ENCODE measurements around the gene HEPHL1. TPM values are rescaled to one million over a fixed set of nuclear protein-coding genes. Genes with fewer than 3 reads are reported as not detected.
A peak's percentile ranks its signal among the peaks of the same experiment; 100 is the strongest.

HEPHL1 gene
- total and polyA plus RNA-seq, 2 experiments from 2014 or later: 0.07 to 0.21 TPM

DNA sequence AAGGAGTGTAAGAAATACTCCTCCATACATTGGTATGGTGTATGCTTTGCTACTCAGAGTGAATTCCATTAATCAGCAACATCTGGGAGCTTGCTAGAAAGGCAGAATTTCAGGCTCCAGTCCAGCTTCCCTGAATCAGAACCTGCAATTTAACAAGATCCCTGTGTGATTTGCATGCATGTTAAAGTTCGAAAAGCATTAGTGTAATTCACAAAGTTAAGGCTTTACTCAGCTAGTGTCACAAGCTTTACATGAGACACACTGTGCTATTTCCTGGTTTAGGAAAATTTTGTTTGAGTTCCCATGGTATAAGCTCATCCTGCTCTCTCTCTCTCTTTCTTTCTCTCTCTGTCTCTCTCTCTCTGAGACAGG is 37.0 kb upstream of the HEPHL1 start (continued):
- TF ChIP-seq, protein P1, sequence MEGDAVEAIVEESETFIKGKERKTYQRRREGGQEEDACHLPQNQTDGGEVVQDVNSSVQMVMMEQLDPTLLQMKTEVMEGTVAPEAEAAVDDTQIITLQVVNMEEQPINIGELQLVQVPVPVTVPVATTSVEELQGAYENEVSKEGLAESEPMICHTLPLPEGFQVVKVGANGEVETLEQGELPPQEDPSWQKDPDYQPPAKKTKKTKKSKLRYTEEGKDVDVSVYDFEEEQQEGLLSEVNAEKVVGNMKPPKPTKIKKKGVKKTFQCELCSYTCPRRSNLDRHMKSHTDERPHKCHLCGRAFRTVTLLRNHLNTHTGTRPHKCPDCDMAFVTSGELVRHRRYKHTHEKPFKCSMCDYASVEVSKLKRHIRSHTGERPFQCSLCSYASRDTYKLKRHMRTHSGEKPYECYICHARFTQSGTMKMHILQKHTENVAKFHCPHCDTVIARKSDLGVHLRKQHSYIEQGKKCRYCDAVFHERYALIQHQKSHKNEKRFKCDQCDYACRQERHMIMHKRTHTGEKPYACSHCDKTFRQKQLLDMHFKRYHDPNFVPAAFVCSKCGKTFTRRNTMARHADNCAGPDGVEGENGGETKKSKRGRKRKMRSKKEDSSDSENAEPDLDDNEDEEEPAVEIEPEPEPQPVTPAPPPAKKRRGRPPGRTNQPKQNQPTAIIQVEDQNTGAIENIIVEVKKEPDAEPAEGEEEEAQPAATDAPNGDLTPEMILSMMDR (conservative IDR thresholded peaks at IDR 0.05; ENCODE audit: low read depth in 2 of 2): no peak
- TF ChIP-seq NANOG (IDR thresholded peaks at IDR 0.05; ENCODE audit: borderline replicate concordance) (no peak), EZH2 (IDR thresholded peaks at IDR 0.05; ENCODE audit: low read depth, unreplicated experiment) (no peak), POLR2AphosphoS5 (IDR thresholded peaks at IDR 0.05; ENCODE audit: low read depth) (no peak), STAT1 (IDR thresholded peaks at IDR 0.05; ENCODE audit: unreplicated experiment) (no peak)
- TF ChIP-seq, protein P2, sequence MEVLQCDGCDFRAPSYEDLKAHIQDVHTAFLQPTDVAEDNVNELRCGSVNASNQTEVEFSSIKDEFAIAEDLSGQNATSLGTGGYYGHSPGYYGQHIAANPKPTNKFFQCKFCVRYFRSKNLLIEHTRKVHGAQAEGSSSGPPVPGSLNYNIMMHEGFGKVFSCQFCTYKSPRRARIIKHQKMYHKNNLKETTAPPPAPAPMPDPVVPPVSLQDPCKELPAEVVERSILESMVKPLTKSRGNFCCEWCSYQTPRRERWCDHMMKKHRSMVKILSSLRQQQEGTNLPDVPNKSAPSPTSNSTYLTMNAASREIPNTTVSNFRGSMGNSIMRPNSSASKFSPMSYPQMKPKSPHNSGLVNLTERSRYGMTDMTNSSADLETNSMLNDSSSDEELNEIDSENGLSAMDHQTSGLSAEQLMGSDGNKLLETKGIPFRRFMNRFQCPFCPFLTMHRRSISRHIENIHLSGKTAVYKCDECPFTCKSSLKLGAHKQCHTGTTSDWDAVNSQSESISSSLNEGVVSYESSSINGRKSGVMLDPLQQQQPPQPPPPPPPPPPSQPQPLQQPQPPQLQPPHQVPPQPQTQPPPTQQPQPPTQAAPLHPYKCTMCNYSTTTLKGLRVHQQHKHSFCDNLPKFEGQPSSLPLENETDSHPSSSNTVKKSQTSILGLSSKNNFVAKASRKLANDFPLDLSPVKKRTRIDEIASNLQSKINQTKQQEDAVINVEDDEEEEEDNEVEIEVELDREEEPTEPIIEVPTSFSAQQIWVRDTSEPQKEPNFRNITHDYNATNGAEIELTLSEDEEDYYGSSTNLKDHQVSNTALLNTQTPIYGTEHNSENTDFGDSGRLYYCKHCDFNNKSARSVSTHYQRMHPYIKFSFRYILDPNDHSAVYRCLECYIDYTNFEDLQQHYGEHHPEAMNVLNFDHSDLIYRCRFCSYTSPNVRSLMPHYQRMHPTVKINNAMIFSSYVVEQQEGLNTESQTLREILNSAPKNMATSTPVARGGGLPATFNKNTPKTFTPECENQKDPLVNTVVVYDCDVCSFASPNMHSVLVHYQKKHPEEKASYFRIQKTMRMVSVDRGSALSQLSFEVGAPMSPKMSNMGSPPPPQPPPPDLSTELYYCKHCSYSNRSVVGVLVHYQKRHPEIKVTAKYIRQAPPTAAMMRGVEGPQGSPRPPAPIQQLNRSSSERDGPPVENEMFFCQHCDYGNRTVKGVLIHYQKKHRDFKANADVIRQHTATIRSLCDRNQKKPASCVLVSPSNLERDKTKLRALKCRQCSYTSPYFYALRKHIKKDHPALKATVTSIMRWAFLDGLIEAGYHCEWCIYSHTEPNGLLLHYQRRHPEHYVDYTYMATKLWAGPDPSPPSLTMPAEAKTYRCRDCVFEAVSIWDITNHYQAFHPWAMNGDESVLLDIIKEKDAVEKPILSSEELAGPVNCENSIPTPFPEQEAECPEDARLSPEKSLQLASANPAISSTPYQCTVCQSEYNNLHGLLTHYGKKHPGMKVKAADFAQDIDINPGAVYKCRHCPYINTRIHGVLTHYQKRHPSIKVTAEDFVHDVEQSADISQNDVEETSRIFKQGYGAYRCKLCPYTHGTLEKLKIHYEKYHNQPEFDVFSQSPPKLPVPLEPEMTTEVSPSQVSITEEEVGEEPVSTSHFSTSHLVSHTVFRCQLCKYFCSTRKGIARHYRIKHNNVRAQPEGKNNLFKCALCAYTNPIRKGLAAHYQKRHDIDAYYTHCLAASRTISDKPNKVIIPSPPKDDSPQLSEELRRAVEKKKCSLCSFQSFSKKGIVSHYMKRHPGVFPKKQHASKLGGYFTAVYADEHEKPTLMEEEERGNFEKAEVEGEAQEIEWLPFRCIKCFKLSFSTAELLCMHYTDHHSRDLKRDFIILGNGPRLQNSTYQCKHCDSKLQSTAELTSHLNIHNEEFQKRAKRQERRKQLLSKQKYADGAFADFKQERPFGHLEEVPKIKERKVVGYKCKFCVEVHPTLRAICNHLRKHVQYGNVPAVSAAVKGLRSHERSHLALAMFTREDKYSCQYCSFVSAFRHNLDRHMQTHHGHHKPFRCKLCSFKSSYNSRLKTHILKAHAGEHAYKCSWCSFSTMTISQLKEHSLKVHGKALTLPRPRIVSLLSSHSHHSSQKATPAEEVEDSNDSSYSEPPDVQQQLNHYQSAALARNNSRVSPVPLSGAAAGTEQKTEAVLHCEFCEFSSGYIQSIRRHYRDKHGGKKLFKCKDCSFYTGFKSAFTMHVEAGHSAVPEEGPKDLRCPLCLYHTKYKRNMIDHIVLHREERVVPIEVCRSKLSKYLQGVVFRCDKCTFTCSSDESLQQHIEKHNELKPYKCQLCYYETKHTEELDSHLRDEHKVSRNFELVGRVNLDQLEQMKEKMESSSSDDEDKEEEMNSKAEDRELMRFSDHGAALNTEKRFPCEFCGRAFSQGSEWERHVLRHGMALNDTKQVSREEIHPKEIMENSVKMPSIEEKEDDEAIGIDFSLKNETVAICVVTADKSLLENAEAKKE (CRISPR knock-in tag; IDR thresholded peaks at IDR 0.05): no peak

DNA sequence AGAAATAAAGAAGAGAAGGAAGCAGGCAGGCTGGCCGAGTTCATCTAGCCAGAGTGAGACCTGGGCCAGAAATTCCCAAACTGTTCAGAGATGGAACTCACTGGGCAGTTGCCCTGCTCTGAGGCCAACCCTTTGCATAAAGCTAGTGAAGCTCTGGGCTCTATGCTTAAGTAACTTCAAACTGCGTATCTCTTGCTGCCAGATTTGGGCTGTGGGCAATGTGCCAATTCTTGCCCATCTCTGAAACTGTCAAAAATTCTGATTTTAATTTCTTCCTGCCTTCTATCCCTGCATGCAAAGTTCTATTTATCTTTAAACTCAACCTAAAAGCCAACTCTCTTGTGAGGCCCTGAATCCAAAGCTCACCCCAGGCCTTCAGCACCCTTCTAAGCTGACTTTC is 36.2 kb upstream of the HEPHL1 start:
- Mint-ChIP-seq H3K36me3 (ENCODE audit: low read depth) (no peaks in the 10 kb centered on the region), H3K4me1 (peaks cover 2% of the 10 kb centered on the region; the same call in 2 of the 3 replicates), H3K27me3 (ENCODE audit: insufficient read depth, low read depth, poor library complexity) (no peaks in the 10 kb centered on the region), H3K27ac (no peak overlapping the region), H3K4me3 (no peak overlapping the region), H3K9me3 (no peaks in the 10 kb centered on the region)
- Histone ChIP-seq H4K20me1 (replicated peaks; ENCODE audit: insufficient read depth) (no peaks in the 10 kb centered on the region; the same call in 1 of the 2 replicates), H3K27ac (ENCODE audit: low read depth) (no peak overlapping the region), H2AFZ (peak overlapping the region; percentile 43; the same call in 1 of the 2 replicates), H3K9me2 (ENCODE audit: insufficient read depth) (no peaks in the 10 kb centered on the region), H3K79me2 (replicated peaks; ENCODE audit: insufficient read depth) (no peaks in the 10 kb centered on the region), H3K36me3 (ENCODE audit: insufficient read depth) (no peaks in the 10 kb centered on the region), H3K27me3 (ENCODE audit: insufficient read depth) (no peaks in the 10 kb centered on the region), H3F3A (replicated peaks; ENCODE audit: low read depth) (no peaks in the 10 kb centered on the region), H3K4me3 (no peak overlapping the region), H3K4me1 (ENCODE audit: insufficient read depth) (no peaks in the 10 kb centered on the region), H3K4me2 (no peak overlapping the region)
- no peak for TF ChIP-seq EZH2phosphoT487 (IDR thresholded peaks at IDR 0.05; ENCODE audit: unreplicated experiment)
- TF ChIP-seq, protein P3, sequence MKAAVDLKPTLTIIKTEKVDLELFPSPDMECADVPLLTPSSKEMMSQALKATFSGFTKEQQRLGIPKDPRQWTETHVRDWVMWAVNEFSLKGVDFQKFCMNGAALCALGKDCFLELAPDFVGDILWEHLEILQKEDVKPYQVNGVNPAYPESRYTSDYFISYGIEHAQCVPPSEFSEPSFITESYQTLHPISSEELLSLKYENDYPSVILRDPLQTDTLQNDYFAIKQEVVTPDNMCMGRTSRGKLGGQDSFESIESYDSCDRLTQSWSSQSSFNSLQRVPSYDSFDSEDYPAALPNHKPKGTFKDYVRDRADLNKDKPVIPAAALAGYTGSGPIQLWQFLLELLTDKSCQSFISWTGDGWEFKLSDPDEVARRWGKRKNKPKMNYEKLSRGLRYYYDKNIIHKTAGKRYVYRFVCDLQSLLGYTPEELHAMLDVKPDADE (IDR thresholded peaks at IDR 0.05): no peak
- TF ChIP-seq, protein P4, sequence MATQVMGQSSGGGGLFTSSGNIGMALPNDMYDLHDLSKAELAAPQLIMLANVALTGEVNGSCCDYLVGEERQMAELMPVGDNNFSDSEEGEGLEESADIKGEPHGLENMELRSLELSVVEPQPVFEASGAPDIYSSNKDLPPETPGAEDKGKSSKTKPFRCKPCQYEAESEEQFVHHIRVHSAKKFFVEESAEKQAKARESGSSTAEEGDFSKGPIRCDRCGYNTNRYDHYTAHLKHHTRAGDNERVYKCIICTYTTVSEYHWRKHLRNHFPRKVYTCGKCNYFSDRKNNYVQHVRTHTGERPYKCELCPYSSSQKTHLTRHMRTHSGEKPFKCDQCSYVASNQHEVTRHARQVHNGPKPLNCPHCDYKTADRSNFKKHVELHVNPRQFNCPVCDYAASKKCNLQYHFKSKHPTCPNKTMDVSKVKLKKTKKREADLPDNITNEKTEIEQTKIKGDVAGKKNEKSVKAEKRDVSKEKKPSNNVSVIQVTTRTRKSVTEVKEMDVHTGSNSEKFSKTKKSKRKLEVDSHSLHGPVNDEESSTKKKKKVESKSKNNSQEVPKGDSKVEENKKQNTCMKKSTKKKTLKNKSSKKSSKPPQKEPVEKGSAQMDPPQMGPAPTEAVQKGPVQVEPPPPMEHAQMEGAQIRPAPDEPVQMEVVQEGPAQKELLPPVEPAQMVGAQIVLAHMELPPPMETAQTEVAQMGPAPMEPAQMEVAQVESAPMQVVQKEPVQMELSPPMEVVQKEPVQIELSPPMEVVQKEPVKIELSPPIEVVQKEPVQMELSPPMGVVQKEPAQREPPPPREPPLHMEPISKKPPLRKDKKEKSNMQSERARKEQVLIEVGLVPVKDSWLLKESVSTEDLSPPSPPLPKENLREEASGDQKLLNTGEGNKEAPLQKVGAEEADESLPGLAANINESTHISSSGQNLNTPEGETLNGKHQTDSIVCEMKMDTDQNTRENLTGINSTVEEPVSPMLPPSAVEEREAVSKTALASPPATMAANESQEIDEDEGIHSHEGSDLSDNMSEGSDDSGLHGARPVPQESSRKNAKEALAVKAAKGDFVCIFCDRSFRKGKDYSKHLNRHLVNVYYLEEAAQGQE (IDR thresholded peaks at IDR 0.05; ENCODE audit: unreplicated experiment): no peak
- TF ChIP-seq POLR2AphosphoS5 (IDR thresholded peaks at IDR 0.05; ENCODE audit: low read depth): no peak
- no peak for TF ChIP-seq CREB1 (CRISPR knock-in tag; IDR thresholded peaks at IDR 0.05; ENCODE audit: low read depth)
- TF ChIP-seq STAT1 (IDR thresholded peaks at IDR 0.05; ENCODE audit: unreplicated experiment): no peak
- DNase-seq (ENCODE audit: low spot score) (no peak), ATAC-seq (no peak)
